IPS-NIHi11 (cell line): ENCODE results near the gene TP53AIP1.

Experiments
- DNase-seq: peaks from one replicate; pipeline ENCODE4 v3.0.0; 2012; ENCODE audit warnings: mixed read lengths, low spot score

Gene TP53AIP1

DNA sequence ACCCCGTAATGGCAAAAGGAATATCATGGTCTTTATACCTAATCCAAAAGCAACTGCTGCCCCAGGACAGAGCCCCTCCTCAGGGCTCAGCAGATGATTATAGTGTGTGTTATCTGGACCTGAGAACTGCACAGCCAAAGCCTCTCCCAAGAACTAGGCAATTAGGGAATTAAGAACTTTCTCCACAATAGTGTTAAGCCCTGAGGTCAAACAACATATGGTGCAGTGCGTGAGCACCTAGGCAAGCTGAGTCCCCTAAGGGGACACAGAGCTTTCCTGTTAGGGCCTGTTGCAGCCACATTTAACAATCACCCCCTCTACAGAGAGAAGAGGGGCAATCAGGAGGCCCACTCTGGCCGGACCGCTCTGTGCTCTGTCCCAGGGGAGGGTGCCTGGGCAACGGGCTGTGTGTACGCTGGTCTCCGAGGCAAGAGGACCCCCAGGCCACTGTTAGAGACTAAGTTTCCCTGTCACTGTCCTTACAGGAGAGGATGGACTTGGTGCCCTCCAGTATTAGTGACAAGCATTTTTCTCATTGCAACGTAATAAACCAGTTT lies 52.9 kb downstream of the TP53AIP1 start:
- no peak for DNase-seq

DNA sequence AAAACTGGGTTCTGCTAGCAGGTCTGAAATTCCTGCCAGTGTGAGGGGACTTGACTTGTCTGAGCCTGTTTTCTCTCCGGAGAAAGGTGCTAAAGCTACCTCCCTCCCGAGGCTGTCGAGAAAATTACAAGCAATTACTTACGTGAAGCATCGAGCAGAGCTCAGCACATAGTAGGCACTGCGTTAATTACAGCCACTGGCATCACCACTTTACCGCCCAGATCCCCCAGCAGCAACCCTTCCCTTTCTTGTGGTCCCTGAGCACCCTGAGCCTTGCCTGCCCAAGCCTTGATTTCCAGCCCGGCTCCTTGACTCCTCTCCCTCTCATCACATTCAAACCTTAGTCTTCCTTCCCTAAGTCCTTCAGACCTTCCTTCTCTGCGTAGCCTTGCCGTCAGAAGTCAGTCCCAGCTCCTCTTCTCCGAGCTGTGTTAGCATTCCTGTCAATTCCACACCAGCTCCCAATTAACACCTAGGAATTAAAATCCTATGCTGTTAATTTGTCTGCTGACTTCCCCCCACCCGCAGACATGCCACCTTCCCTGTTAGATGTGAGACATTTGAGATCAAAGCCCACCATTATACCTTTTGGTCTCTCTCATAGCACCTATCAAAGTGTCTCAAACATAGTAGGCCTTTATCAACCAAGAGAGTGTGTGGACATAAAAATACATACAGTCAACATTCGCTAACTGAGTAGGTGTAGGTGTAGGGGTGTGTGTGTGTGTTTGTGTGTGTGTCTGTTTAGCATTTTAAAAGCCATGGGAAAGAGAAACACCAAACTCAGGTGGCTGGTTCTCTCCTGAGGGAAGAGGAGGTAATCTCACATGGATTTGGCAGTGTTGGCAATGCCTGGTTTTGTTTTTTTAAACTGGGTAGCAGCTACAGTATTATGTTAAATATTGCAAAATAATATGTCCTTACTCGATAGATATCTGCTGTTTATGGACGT lies 54.4 kb downstream of the TP53AIP1 start:
- DNase-seq, result no peak

DNA sequence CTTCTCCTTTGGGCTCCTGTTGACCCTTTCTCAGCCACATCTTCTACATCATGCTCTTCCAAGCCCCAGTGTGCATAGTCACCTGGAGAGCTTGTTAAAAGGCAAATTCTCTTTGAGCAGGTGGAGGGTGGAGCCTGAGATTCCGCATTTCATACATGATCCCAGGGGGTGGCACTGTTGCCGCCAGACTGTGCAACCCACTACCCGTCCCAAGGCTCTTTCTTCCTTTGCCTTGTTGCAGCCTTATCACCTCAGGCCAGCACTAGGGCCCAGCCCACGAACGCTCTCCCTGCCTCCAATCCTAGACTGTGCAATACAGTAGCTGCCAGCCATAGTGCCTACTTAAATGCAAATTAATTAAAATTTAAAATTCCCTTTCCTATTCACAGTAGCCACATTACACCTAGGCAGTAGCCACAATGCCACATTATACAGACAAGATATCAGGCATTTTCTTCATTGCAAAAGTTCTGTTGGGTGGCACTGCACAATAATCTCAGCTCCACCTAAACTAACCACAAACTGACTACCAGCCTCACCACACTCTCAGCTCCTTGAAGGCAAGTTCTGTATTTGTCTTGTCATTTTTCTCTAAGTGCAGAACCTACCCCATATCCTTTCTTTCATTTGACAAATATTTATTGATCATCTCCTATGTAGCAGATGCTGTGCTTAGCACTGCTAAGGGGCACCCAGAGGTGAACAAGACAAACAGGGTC lies 56.1 kb downstream of the TP53AIP1 start:
- DNase-seq, result no peak
